Liver (tissue), 3 donors: ENCODE results near the gene ANKRD28.

Source experiments
- JUND ChIP-seq, 2 donors: IDR thresholded peaks; 2 replicates each; pipeline ENCODE4 v1.6.1; 2016; ENCODE audit warnings: antibody characterized with exemption in 2 of 2
- MAX ChIP-seq: IDR thresholded peaks from 2 replicates; pipeline ENCODE4 v1.6.1; 2016; ENCODE audit warnings: antibody characterized with exemption
- RAD21 ChIP-seq, 2 donors: IDR thresholded peaks; 2 replicates each; pipeline ENCODE4 v1.6.1; 2016; ENCODE audit warnings: antibody characterized with exemption in 2 of 2, mild to moderate bottlenecking in 2 of 2
- TF ChIP-seq, protein P1 (sequence below): fragments of 150-350 bp; IDR thresholded peaks from 2 replicates; pipeline ENCODE4 v1.5.1; 2017; ENCODE audit warnings: improper control_type of control experiment, low read depth, low read length; ENCODE audit not compliant: missing input control
- TF ChIP-seq, protein P2 (sequence below): IDR thresholded peaks from 2 replicates; pipeline ENCODE4 v1.6.1; 2016; ENCODE audit warnings: antibody characterized with exemption, mild to moderate bottlenecking
- donor health status: healthy.
- donor health status: healthy.

GRCh38 chr3:15694628-15695027 lies 103.2 kb downstream of the ANKRD28 start:
- TF ChIP-seq, protein P1, sequence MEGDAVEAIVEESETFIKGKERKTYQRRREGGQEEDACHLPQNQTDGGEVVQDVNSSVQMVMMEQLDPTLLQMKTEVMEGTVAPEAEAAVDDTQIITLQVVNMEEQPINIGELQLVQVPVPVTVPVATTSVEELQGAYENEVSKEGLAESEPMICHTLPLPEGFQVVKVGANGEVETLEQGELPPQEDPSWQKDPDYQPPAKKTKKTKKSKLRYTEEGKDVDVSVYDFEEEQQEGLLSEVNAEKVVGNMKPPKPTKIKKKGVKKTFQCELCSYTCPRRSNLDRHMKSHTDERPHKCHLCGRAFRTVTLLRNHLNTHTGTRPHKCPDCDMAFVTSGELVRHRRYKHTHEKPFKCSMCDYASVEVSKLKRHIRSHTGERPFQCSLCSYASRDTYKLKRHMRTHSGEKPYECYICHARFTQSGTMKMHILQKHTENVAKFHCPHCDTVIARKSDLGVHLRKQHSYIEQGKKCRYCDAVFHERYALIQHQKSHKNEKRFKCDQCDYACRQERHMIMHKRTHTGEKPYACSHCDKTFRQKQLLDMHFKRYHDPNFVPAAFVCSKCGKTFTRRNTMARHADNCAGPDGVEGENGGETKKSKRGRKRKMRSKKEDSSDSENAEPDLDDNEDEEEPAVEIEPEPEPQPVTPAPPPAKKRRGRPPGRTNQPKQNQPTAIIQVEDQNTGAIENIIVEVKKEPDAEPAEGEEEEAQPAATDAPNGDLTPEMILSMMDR: no peak
- TF ChIP-seq JUND (IDR thresholded peaks at IDR 0.05): no peak
- TF ChIP-seq, protein P2, sequence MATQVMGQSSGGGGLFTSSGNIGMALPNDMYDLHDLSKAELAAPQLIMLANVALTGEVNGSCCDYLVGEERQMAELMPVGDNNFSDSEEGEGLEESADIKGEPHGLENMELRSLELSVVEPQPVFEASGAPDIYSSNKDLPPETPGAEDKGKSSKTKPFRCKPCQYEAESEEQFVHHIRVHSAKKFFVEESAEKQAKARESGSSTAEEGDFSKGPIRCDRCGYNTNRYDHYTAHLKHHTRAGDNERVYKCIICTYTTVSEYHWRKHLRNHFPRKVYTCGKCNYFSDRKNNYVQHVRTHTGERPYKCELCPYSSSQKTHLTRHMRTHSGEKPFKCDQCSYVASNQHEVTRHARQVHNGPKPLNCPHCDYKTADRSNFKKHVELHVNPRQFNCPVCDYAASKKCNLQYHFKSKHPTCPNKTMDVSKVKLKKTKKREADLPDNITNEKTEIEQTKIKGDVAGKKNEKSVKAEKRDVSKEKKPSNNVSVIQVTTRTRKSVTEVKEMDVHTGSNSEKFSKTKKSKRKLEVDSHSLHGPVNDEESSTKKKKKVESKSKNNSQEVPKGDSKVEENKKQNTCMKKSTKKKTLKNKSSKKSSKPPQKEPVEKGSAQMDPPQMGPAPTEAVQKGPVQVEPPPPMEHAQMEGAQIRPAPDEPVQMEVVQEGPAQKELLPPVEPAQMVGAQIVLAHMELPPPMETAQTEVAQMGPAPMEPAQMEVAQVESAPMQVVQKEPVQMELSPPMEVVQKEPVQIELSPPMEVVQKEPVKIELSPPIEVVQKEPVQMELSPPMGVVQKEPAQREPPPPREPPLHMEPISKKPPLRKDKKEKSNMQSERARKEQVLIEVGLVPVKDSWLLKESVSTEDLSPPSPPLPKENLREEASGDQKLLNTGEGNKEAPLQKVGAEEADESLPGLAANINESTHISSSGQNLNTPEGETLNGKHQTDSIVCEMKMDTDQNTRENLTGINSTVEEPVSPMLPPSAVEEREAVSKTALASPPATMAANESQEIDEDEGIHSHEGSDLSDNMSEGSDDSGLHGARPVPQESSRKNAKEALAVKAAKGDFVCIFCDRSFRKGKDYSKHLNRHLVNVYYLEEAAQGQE: no peak
- no peak for TF ChIP-seq RAD21 (IDR thresholded peaks at IDR 0.05)
- TF ChIP-seq MAX: no peak
